Glutamatergic neuron (in vitro differentiated cells): ENCODE data around the gene PRODH. TPM values are rescaled to one million over a fixed set of nuclear protein-coding genes. Genes with fewer than 3 reads are reported as not detected.
"Not testable (repeated sequence)": the region's sequence is repeated elsewhere in the genome, so short reads cannot be mapped to it uniquely, and the experiment has no call there.

Experiments
- DNase-seq: peaks from one replicate; pipeline ENCODE4 v3.0.0; 2022
- H3K27ac Mint-ChIP-seq: one replicate; pipeline ENCODE4 v1.8.0; 2020; ENCODE audit warnings: mild to moderate bottlenecking, mixed read lengths, inconsistent platforms; ENCODE audit not compliant: unreplicated experiment
- H3K27me3 Mint-ChIP-seq: one replicate; pipeline ENCODE4 v1.8.0; 2020; ENCODE audit warnings: mild to moderate bottlenecking, moderate library complexity, mixed read lengths, inconsistent platforms; ENCODE audit not compliant: unreplicated experiment
- H3K36me3 Mint-ChIP-seq: one replicate; pipeline ENCODE4 v1.8.0; 2020; ENCODE audit warnings: mild to moderate bottlenecking, mixed read lengths, inconsistent platforms; ENCODE audit not compliant: unreplicated experiment
- H3K4me1 Mint-ChIP-seq: one replicate; pipeline ENCODE4 v1.8.0; 2020; ENCODE audit warnings: mild to moderate bottlenecking, low read depth, mixed read lengths, inconsistent platforms; ENCODE audit not compliant: unreplicated experiment
- H3K4me3 Mint-ChIP-seq: one replicate; pipeline ENCODE4 v1.8.0; 2020; ENCODE audit warnings: mild to moderate bottlenecking, mixed read lengths, inconsistent platforms; ENCODE audit not compliant: unreplicated experiment
- H3K9me3 Mint-ChIP-seq: one replicate; pipeline ENCODE4 v1.8.0; 2020; ENCODE audit warnings: mild to moderate bottlenecking, moderate library complexity, mixed read lengths, inconsistent platforms; ENCODE audit not compliant: unreplicated experiment
- total RNA-seq: library from RNA; stranded (reverse); fragmentation: NEBNext Ultra II Directional; extraction: Animal tissue kit (Norgen Biotek cat#: 25700); gene quantifications from one replicate; pipeline ENCODE4 v1.2.1, GENCODE V29; 2021; ENCODE audit not compliant: unreplicated experiment
- TF ChIP-seq, protein P1 (sequence below): fragments of 200-600 bp; sonication (generic); IDR thresholded peaks from one replicate; pipeline ENCODE4 v1.5.0; 2021; ENCODE audit not compliant: partially characterized antibody, unreplicated experiment

Gene PRODH
- total RNA-seq, 1 donor from 2014 or later: 4.0 TPM

DNA sequence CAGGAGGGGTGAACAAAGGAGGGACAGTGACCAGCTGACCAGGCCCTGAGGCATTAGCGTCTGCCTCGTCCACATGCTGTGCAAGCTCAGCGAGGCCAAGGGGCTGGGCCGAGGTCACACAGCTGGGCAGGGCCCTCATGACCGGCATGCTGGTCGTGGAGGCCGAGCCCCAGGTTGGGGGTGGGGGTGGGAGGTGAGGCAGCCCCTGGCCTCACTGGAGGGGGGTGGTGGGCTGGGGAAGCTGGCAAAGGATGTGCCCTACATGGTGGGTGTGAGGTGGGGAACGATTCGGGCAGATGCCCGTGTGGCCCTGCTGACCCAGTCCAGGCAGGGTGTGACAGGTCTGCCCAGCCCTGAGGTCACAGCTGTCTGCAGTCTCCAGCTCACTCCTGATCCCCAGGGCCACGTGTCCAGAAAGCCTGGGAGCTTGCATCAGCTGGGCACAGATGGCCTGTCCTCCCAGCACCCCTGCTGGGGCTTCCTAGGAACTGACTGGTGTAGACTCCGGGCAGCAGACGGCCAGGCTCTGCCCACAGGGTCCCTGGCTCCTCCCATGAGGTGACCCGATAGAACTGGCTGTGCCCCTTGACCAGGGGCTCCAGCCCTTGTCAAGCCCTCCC lies 31.4 kb upstream of the PRODH start:
- peak overlapping the region; percentile 89 for H3K27ac Mint-ChIP-seq
- peaks cover 13% of the 10 kb centered on the region for H3K4me1 Mint-ChIP-seq
- not testable (repeated sequence) for H3K4me3 Mint-ChIP-seq, H3K9me3 Mint-ChIP-seq, H3K36me3 Mint-ChIP-seq
- peaks cover 14% of the 10 kb centered on the region for H3K27me3 Mint-ChIP-seq
- peak; percentile 88 for DNase-seq
- TF ChIP-seq, protein P1, sequence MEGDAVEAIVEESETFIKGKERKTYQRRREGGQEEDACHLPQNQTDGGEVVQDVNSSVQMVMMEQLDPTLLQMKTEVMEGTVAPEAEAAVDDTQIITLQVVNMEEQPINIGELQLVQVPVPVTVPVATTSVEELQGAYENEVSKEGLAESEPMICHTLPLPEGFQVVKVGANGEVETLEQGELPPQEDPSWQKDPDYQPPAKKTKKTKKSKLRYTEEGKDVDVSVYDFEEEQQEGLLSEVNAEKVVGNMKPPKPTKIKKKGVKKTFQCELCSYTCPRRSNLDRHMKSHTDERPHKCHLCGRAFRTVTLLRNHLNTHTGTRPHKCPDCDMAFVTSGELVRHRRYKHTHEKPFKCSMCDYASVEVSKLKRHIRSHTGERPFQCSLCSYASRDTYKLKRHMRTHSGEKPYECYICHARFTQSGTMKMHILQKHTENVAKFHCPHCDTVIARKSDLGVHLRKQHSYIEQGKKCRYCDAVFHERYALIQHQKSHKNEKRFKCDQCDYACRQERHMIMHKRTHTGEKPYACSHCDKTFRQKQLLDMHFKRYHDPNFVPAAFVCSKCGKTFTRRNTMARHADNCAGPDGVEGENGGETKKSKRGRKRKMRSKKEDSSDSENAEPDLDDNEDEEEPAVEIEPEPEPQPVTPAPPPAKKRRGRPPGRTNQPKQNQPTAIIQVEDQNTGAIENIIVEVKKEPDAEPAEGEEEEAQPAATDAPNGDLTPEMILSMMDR: peak; percentile 65

DNA sequence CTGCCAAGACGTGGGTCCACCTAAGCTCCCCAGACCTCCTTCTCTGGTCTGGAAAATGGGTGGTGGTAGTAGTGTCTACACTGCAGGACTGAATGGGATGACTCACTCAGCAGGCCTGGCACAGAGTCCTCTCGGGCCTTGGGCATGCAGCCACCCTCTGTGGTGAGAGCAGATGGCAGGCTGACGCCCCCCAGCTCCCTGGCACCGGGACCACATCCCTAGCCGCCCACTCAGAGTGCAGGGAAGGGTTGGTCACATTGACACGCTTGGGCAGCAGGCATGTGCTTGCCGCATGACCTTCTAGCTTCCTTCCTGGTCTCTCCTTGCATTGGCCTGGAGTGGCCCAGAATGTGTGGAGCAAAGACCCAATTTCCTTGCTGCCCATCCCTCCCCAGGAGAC lies 30.7 kb upstream of the PRODH start:
- no peak for DNase-seq
- Mint-ChIP-seq H3K4me3 (peak overlapping the region; percentile 64), H3K9me3 (peaks cover 7% of the 10 kb centered on the region), H3K27ac (peak overlapping the region; percentile 89), H3K4me1 (peaks cover 13% of the 10 kb centered on the region), H3K27me3 (peaks cover 14% of the 10 kb centered on the region), H3K36me3 (no peaks in the 10 kb centered on the region)
- TF ChIP-seq, protein P1: no peak

DNA sequence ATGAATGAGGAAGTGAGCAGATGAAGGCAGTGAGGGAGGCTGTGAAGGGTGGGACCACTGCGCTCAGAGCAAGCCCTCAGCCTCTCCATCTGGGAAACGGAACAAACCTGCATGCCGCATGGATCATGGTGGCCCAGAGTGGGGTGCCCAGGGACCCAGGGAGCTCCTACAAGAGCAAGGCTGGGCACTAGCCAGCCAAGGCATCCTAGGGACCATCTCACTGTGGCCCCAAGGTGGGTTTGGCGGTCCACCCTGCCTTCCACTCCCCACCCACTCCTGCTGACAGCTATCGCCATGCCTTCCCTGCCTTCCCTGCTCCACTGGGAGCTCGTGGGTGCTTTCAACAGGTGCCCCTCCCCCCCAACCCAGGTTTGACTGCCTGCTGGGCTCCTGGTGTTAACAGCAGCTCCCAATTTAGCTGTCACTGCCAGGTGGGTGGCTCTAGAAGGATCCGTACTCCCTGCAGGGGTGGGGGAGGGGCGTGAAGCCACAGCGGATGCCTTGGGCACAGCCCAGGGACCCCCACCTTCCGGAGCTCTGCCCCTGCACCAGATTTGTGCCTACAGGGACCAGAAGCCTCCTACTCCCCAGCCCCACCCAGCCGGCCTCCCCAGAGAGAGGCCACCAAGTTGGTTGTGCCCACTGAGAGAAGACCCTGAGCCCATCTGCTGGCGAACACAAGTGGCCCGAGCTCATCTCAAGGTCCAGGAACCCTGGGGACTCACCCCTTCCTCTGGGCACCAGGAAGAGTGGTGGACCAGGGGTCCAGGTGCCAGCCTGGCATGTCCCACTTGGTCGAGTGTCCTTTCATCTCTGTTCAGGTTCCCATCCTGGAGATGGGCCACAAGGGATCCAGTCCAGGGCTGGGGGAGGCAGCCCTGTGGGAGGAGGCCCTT lies 29.7 kb upstream of the PRODH start:
- Mint-ChIP-seq H3K9me3 (peaks cover 7% of the 10 kb centered on the region), H3K4me3 (no peak overlapping the region), H3K27me3 (peaks cover 12% of the 10 kb centered on the region), H3K36me3 (no peaks in the 10 kb centered on the region), H3K27ac (peak overlapping the region; percentile 22), H3K4me1 (peaks cover 13% of the 10 kb centered on the region)
- TF ChIP-seq, protein P1: no peak
- no peak for DNase-seq

DNA sequence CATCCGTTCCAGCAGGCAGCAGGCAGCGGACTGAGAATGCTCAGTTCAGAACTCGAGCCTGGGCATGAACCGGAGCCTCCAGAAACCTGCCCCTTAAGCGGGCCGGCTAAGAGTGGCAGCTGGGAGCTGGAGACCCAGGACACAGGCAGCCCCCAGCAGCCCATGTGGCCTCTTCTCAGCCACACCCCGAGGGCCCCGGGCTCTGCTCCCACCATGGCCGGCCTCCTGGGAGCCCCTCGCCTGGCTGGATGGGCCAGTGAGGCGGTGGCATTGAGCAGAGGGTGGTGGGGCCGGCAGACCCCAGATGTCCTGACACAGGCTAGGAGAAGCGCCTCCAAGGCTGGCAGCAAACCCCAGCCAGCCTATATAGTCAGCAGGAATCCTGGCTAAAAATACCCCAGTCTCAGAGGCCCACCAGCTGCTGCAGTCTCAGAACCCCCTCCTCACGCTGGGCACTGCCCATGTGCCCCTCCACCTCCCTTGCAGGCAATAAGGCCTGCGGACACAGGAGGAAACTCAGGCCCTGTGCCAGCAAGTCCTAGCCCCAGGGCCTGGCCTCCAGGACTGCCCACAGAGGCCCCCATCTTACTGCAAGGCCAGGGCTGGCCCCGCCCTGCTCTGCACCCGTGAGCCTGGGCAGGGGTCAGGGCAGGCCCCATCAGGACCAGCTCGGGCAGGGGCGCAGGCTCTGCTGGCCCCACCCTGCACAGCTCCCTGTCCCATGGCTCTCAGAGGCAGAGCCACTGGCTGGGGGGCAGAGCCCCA lies 28.6 kb upstream of the PRODH start:
- not testable (repeated sequence) for H3K36me3 Mint-ChIP-seq, DNase-seq, H3K9me3 Mint-ChIP-seq, H3K4me3 Mint-ChIP-seq, H3K27ac Mint-ChIP-seq
- Mint-ChIP-seq H3K4me1 (peaks cover 13% of the 10 kb centered on the region), H3K27me3 (peaks cover 12% of the 10 kb centered on the region)

DNA sequence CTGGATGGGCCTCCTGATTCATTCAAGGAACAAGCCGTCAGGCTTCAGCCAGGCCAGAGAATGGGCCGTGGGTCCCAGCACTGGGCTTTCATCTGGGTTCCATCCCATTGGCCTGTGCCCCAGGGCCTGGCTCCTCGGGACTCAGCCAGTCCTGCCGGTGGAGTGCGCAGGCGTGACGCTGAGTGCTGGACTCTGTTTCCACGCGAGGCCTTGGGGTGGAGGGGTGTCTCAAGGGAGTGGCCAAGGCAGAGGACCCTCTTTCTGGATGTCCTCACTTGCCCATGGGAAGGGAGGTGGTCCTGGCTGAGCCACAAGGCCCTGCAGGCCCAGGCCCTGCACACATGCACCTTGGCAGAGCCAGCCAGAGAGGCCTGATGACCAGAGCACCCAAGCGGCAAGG lies 28.0 kb upstream of the PRODH start:
- H3K4me1 Mint-ChIP-seq: peaks cover 11% of the 10 kb centered on the region
- H3K9me3 Mint-ChIP-seq, H3K27ac Mint-ChIP-seq, H3K36me3 Mint-ChIP-seq, DNase-seq, H3K4me3 Mint-ChIP-seq: not testable (repeated sequence)
- peaks cover 12% of the 10 kb centered on the region for H3K27me3 Mint-ChIP-seq

DNA sequence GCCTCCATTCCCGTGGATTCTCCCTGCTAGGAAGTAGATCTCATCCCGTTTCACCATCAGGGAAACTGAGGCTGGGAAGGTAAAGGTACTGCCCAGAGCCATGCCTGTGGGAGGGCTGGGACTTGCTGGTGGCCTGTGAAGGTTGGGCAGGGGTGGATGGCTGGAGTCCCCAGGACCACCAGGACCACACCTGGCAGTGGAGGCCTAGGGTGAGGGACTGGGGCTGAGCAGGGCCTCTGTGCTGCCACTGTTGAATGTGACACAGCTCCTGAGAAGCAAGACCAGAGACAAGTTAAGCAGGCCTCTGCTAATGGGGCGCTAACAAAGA lies 26.2 kb upstream of the PRODH start:
- Mint-ChIP-seq H3K4me3 (no peak overlapping the region), H3K9me3 (peaks cover 8% of the 10 kb centered on the region), H3K27ac (no peak overlapping the region)

DNA sequence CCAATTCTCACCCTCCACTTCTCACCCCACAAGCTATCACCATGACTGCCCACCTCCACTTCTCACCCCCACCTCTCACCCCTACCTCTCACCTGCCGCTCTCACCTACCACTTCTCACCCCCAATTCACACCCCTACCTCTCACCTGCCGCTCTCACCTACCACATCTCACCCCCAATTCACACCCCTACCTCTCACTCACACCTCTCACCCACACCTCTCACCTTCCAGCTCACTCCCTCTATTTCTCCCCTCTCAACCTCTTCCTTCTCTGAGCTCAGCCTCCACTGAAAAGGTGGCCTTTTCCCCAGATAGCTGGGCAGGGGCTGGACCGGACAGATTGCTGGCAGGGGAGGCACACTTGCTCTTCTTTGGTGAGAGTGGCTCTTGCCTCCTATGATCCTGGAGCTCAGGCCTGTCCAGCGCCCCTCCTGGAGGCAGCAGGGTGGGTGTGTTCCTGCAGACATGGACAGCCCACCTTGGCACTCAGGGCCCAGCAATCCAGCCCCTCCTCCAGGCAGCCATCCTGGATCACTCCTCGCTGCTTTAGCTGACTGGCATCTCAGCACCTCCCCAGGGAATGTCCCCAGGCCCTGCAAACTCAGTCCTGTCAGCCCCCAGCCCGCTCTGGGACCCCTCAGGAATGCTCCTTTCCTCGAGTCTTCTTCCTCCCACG lies 25.7 kb upstream of the PRODH start:
- not testable (repeated sequence) for DNase-seq, H3K4me1 Mint-ChIP-seq, H3K4me3 Mint-ChIP-seq, H3K27ac Mint-ChIP-seq, H3K9me3 Mint-ChIP-seq, H3K36me3 Mint-ChIP-seq, H3K27me3 Mint-ChIP-seq

More for the DNA sequence above, 26.2 kb upstream of the PRODH start:
- no peak for DNase-seq
- TF ChIP-seq, protein P1: no peak
- H3K36me3 Mint-ChIP-seq: no peaks in the 10 kb centered on the region
- H3K4me1 Mint-ChIP-seq: peaks cover 9% of the 10 kb centered on the region
- peaks cover 6% of the 10 kb centered on the region for H3K27me3 Mint-ChIP-seq

DNA sequence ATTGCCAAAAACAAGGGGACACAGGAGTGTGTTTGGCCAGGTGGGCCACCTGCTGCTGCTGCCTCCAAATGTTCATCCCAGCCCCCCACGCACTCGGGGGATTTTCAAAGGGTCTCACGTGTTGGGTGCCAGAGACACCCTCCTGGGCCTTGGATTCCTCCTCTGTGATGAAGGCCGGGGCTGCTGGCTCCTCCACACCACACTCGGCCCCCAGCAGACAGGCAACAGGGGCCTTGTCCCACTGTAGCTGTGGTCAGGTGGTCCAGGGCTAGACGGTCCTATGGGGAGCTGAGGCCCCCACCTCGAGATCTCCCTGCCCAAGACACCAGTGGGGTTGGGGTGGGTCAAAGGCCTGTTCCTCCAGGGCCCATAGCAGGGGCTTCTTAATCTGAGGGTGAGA lies 25.1 kb upstream of the PRODH start:
- H3K27ac Mint-ChIP-seq: not testable (repeated sequence)

More for the DNA sequence above, 25.1 kb upstream of the PRODH start:
- H3K4me1 Mint-ChIP-seq, H3K36me3 Mint-ChIP-seq, H3K9me3 Mint-ChIP-seq, DNase-seq, H3K4me3 Mint-ChIP-seq, H3K27me3 Mint-ChIP-seq: not testable (repeated sequence)
